Activated T-cell treated with anti-CD3 and anti-CD28 coated beads for 4 hours (primary cell): Measurements from ENCODE around the gene AMN1.

Experiments used
- DNase-seq: peaks from one replicate; pipeline ENCODE4 v3.0.0-alpha.2; 2020

AMN1 gene

GRCh38 chr12:31627456-31628054 lies 101.3 kb downstream of the AMN1 start:
- DNase-seq: no peak

- DNase-seq: no peak
Measured at GRCh38 chr12:31626270-31626995, 102.4 kb downstream of the AMN1 start.

GRCh38 chr12:31622038-31622437 lies 106.8 kb downstream of the AMN1 start:
- DNase-seq: no peak
